Activated T-cell treated with anti-CD3 and anti-CD28 coated beads for 48 hours (primary cell): ENCODE data around the gene GLI3.
A peak's percentile ranks its signal among the peaks of the same experiment; 100 is the strongest.

Experiments
- DNase-seq: peaks from one replicate; pipeline ENCODE4 v3.0.0-alpha.2; 2020; ENCODE audit warnings: low read depth

Gene GLI3

GRCh38 chr7:41972270-41972669 lies 264.7 kb downstream of the GLI3 start:
- DNase-seq: no peak

- DNase-seq: no peak
Measured at GRCh38 chr7:41971640-41972187, 265.3 kb downstream of the GLI3 start.

- DNase-seq: no peak
Measured at GRCh38 chr7:41970941-41971340, 266.1 kb downstream of the GLI3 start.

- DNase-seq: no peak
Measured at GRCh38 chr7:41969561-41970105, 267.4 kb downstream of the GLI3 start.

GRCh38 chr7:41967156-41967555 lies 269.9 kb downstream of the GLI3 start:
- no peak for DNase-seq

- no peak for DNase-seq
Measured at GRCh38 chr7:41965951-41966505, 271.0 kb downstream of the GLI3 start.

- no peak for DNase-seq
Measured at GRCh38 chr7:41964849-41965745, 271.9 kb downstream of the GLI3 start.

- DNase-seq: no peak
Measured at GRCh38 chr7:41964183-41964753, 272.7 kb downstream of the GLI3 start.

GRCh38 chr7:41956705-41957104 lies 280.3 kb downstream of the GLI3 start:
- no peak for DNase-seq

- DNase-seq: no peak
Measured at GRCh38 chr7:41955893-41956675, 280.9 kb downstream of the GLI3 start.

GRCh38 chr7:41955451-41955850 lies 281.6 kb downstream of the GLI3 start:
- DNase-seq: no peak

- no peak for DNase-seq
Measured at GRCh38 chr7:41954976-41955375, 282.0 kb downstream of the GLI3 start.

- DNase-seq: no peak
Measured at GRCh38 chr7:41948503-41948902, 288.5 kb downstream of the GLI3 start.

GRCh38 chr7:41943094-41943577 lies 293.9 kb downstream of the GLI3 start:
- DNase-seq: peak; percentile 70

- no peak for DNase-seq
Measured at GRCh38 chr7:41942468-41943093, 294.4 kb downstream of the GLI3 start.

- peak; percentile 22 for DNase-seq
Measured at GRCh38 chr7:41940760-41941343, 296.2 kb downstream of the GLI3 start.

GRCh38 chr7:41938371-41938770 lies 298.6 kb downstream of the GLI3 start:
- no peak for DNase-seq

GRCh38 chr7:41933427-41933826 lies 303.6 kb downstream of the GLI3 start:
- no peak for DNase-seq

- DNase-seq: no peak
Measured at GRCh38 chr7:41931263-41931646, 305.8 kb downstream of the GLI3 start.

- DNase-seq: no peak
Measured at GRCh38 chr7:41930538-41931262, 306.3 kb downstream of the GLI3 start.
